ENCODE measurements around the gene LAMC3. TPM values are rescaled to one million over a fixed set of nuclear protein-coding genes. Genes with fewer than 3 reads are reported as not detected.

The LAMC3 gene
- polyA plus RNA-seq, 1 of the 3 experiments (the other 2 are of a cell fraction): 0.07 TPM

DNA sequence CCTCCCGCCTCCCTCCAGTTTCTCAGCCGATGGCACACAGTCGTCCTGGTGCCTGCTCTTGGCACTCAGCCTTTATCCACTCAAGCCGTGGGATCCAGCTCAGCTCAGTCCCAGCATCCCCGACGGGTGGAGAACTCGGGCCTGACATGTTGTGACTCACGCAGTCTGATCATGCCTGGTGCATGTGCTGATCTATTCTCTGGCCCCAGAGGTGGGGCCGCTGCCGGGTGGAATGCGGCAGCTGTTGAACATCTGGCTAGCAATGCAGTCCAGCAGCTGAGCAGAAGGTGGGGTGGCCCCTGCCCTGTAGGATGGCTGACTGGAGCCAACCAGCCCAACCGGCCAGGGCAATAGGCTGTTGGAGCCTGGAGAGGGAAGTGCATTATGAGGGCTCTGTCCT is 85.6 kb downstream of the LAMC3 start:
- no peak for TF ChIP-seq EZH2phosphoT487 (IDR thresholded peaks at IDR 0.05; ENCODE audit: borderline replicate concordance, low read depth)
- TF ChIP-seq, protein P1, sequence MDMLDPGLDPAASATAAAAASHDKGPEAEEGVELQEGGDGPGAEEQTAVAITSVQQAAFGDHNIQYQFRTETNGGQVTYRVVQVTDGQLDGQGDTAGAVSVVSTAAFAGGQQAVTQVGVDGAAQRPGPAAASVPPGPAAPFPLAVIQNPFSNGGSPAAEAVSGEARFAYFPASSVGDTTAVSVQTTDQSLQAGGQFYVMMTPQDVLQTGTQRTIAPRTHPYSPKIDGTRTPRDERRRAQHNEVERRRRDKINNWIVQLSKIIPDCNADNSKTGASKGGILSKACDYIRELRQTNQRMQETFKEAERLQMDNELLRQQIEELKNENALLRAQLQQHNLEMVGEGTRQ (IDR thresholded peaks at IDR 0.05; ENCODE audit: borderline replicate concordance, low read depth, low read length): no peak
- no peak for TF ChIP-seq RCOR1 (IDR thresholded peaks at IDR 0.05; ENCODE audit: low read length)
- TF ChIP-seq MEF2A (IDR thresholded peaks at IDR 0.05; ENCODE audit: borderline replicate concordance, low read depth): no peak
- TF ChIP-seq RAD21 (IDR thresholded peaks at IDR 0.05; ENCODE audit: low read length): no peak
- TF ChIP-seq, protein P2, sequence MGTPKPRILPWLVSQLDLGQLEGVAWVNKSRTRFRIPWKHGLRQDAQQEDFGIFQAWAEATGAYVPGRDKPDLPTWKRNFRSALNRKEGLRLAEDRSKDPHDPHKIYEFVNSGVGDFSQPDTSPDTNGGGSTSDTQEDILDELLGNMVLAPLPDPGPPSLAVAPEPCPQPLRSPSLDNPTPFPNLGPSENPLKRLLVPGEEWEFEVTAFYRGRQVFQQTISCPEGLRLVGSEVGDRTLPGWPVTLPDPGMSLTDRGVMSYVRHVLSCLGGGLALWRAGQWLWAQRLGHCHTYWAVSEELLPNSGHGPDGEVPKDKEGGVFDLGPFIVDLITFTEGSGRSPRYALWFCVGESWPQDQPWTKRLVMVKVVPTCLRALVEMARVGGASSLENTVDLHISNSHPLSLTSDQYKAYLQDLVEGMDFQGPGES (IDR thresholded peaks at IDR 0.05; ENCODE audit: low read depth, low read length): no peak
- TF ChIP-seq, protein P3, sequence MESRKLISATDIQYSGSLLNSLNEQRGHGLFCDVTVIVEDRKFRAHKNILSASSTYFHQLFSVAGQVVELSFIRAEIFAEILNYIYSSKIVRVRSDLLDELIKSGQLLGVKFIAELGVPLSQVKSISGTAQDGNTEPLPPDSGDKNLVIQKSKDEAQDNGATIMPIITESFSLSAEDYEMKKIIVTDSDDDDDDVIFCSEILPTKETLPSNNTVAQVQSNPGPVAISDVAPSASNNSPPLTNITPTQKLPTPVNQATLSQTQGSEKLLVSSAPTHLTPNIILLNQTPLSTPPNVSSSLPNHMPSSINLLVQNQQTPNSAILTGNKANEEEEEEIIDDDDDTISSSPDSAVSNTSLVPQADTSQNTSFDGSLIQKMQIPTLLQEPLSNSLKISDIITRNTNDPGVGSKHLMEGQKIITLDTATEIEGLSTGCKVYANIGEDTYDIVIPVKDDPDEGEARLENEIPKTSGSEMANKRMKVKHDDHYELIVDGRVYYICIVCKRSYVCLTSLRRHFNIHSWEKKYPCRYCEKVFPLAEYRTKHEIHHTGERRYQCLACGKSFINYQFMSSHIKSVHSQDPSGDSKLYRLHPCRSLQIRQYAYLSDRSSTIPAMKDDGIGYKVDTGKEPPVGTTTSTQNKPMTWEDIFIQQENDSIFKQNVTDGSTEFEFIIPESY (IDR thresholded peaks at IDR 0.05; ENCODE audit: borderline replicate concordance, low read depth): no peak
- no peak for TF ChIP-seq SIN3A (IDR thresholded peaks at IDR 0.05; ENCODE audit: borderline replicate concordance, low read depth, low read length)
- TF ChIP-seq, protein P4, sequence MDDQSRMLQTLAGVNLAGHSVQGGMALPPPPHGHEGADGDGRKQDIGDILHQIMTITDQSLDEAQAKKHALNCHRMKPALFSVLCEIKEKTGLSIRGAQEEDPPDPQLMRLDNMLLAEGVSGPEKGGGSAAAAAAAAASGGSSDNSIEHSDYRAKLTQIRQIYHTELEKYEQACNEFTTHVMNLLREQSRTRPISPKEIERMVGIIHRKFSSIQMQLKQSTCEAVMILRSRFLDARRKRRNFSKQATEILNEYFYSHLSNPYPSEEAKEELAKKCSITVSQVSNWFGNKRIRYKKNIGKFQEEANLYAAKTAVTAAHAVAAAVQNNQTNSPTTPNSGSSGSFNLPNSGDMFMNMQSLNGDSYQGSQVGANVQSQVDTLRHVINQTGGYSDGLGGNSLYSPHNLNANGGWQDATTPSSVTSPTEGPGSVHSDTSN (IDR thresholded peaks at IDR 0.05): no peak
- no peak for TF ChIP-seq NFIC (IDR thresholded peaks at IDR 0.05; ENCODE audit: borderline replicate concordance)
- TF ChIP-seq TCF12 (IDR thresholded peaks at IDR 0.05): no peak
- H3K9ac ChIP-seq: no peak overlapping the region
- no peaks in the 10 kb centered on the region for H3K9me3 ChIP-seq
- peaks cover 0 to 24% of the 10 kb centered on the region in 2 experiments; a peak in 1 of 4 replicates for H3K4me1 ChIP-seq (ENCODE audit: control insufficient read depth in 1 of 2, insufficient read depth in 2 of 2, low read depth in 1 of 2, low read length in 1 of 2)
- POLR2A ChIA-PET: no interaction called here
- 68% methylated on average over 4 of the region's 12 CpGs for WGBS (ENCODE audit: low lambda C conversion rate)
- no peaks in the 10 kb centered on the region for H3K9me2 ChIP-seq
- no peak overlapping the region for H2AFZ ChIP-seq (ENCODE audit: low read depth)
- CTCF ChIA-PET: interaction anchor here (0.6 to 3.2 kb wide), 5 partner anchors 9 to 242 kb away, joined by 3 to 15 read pairs (median 5); no protein-coding TSS in a partner anchor
- H3K27me3 ChIP-seq (ENCODE audit: insufficient read depth): peaks cover 27% of the 10 kb centered on the region
- no peaks in the 10 kb centered on the region for H3F3A ChIP-seq (replicated peaks; ENCODE audit: insufficient read depth)
- no peak for DNase-seq
- H3K79me2 ChIP-seq (ENCODE audit: insufficient read depth): no peaks in the 10 kb centered on the region
- no peak overlapping the region for H3K4me3 ChIP-seq (ENCODE audit: low read depth in 2 of 2, low read length in 1 of 2)
- H3K4me2 ChIP-seq: no peak overlapping the region
- H3K36me3 ChIP-seq (replicated peaks in 1 of 2; ENCODE audit: control insufficient read depth in 1 of 2, insufficient read depth in 2 of 2, low read length in 1 of 2): no peaks in the 10 kb centered on the region
- H3K27ac ChIP-seq (ENCODE audit: low read depth in 2 of 2, low read length in 1 of 2): no peak overlapping the region
- H4K20me1 ChIP-seq (ENCODE audit: insufficient read depth): no peaks in the 10 kb centered on the region

Measured in SK-N-SH (cell line).